ENCODE results near the gene MAPT.

MAPT gene

GRCh38 chr17:45920083-45920482 is 25.7 kb downstream of the MAPT start:
- H3K4me3 ChIP-seq = no peak overlapping the region
- peaks cover 0 to 16% of the 10 kb centered on the region in 2 donors for H3K27me3 ChIP-seq
- TF ChIP-seq, protein P1, sequence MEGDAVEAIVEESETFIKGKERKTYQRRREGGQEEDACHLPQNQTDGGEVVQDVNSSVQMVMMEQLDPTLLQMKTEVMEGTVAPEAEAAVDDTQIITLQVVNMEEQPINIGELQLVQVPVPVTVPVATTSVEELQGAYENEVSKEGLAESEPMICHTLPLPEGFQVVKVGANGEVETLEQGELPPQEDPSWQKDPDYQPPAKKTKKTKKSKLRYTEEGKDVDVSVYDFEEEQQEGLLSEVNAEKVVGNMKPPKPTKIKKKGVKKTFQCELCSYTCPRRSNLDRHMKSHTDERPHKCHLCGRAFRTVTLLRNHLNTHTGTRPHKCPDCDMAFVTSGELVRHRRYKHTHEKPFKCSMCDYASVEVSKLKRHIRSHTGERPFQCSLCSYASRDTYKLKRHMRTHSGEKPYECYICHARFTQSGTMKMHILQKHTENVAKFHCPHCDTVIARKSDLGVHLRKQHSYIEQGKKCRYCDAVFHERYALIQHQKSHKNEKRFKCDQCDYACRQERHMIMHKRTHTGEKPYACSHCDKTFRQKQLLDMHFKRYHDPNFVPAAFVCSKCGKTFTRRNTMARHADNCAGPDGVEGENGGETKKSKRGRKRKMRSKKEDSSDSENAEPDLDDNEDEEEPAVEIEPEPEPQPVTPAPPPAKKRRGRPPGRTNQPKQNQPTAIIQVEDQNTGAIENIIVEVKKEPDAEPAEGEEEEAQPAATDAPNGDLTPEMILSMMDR (IDR thresholded peaks at IDR 0.05) = no peak
- no peak for DNase-seq
- H3K9me3 ChIP-seq = no peaks in the 10 kb centered on the region
- intact Hi-C loops (cut with DNase I; ENCODE audit: low total_unique reads) = no loop called here
- no peaks in the 10 kb centered on the region for H3K4me1 ChIP-seq
- H3K36me3 ChIP-seq = no peaks in the 10 kb centered on the region
- no peak overlapping the region for H3K27ac ChIP-seq

DNA sequence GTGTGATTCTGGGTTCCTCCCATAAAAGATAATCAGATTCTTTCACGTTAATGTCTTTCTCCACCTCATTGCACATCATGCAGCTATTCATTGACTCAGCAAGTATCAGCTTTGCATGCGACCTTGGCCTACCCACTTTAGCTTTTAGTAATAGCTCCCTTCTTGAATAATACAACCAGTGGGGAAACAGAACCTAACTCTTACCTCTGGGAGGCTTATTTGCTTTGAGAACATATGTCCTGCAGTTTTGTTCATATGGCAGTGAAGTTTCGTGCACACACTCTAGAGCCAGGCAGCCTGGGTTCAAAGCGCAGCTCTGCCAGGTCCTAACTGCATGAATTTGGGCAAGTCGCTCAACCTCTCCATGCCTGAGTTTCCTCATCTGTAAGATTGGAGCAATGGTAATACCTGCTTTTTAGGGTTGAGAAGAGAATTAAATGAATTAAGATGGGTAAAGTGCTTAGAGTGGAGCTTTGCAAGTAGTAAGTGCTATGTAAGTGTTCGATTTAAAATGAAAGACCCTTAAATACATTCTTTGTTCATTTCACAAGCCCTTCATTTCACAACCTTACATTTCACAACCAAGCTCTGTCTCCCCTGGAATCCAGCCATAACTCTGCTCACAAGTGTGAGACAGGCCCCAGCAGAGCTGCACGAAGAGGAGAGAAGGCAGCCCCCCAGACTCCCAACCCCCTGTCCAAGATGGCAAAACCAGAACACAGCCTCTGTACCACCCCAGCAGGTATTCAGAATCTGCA is 29.3 kb downstream of the MAPT start:
- Histone ChIP-seq H3K27me3 (peaks cover 0 to 3% of the 10 kb centered on the region in 2 donors), H3K27ac (no peak overlapping the region), H3K36me3 (no peaks in the 10 kb centered on the region), H3K4me1 (no peaks in the 10 kb centered on the region), H3K9me3 (peaks cover 0 to 13% (median 11%) of the 10 kb centered on the region in 3 donors), H3K4me3 (no peak overlapping the region)
- TF ChIP-seq, protein P1 (IDR thresholded peaks at IDR 0.05) = no peak
- DNase-seq = no peak
- intact Hi-C loops (cut with DNase I; ENCODE audit: low total_unique reads) = no loop called here

DNA sequence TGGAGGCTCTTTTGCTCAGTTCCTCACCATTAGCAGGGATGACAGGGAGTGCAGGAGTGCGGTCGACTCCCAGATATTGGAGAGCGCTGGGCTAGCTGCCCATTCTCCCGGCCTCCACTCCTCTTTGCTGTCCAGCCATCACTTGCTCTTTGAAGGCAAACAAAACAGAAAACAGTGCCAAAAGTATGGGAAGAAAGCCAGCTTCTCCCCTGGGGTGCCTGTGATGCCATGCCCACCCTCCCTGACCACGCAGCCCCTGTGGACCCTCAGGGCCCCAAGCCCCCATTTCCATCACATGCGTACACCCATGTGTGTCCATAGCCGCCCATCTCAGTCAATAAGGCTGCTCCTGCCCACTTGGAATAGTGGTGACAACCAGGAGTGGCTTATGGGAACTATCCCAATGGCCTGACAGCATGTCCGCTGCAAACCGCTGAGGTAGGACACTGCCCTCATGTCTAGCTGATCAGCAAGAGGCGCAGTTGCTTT is 30.0 kb downstream of the MAPT start:
- no peak for DNase-seq
- H3K27ac ChIP-seq = no peak overlapping the region
- H3K4me1 ChIP-seq = no peaks in the 10 kb centered on the region
- H3K9me3 ChIP-seq = peaks cover 0 to 15% (median 15%) of the 10 kb centered on the region in 3 donors
- H3K36me3 ChIP-seq = no peaks in the 10 kb centered on the region
- TF ChIP-seq, protein P1 (IDR thresholded peaks at IDR 0.05) = no peak
- H3K27me3 ChIP-seq = peaks cover 0 to 3% of the 10 kb centered on the region in 2 donors
- intact Hi-C loops (cut with DNase I; ENCODE audit: low total_unique reads) = no loop called here
- no peak overlapping the region for H3K4me3 ChIP-seq

DNA sequence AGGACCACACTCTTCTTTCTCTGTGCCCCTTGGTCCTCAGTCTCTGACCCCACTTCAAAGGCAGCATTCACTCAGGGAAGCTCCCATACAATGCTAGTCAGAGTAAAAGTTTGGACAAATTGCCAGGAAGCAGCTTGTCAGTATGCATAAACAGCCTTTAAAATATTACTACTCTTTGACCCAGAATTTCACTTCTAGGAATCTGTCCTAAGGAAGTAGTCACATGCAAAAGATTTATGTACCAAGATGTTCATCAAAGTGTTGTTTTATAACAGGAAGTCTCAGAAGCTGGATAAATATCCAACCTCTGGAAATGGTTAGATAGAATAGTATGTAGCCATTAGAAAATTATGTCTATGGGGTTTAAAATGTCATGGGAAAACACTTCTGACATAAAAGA is 31.0 kb downstream of the MAPT start:
- intact Hi-C loops (cut with DNase I; ENCODE audit: low total_unique reads) = no loop called here

DNA sequence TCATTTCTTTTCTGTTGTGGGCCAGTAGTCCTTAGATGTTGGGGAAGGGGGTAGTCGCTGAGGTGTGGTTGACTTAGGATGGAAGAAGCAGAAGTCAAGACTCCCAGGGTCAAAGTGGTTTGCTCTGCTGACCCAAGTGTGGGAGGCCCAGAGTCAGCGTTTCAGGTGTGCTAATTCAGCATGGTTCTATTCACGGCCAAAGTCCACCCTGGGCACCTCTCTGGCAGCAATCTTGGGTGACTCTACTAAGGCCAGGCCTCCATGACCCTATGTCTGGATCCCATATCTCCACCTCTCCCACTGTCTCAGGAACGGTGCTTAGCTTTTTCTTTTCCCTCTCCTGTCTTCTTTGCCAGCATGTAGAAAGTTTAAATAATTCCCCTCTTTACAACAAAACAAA is 32.9 kb downstream of the MAPT start:
- Histone ChIP-seq H3K4me3 (no peak overlapping the region), H3K27me3 (peaks cover 0 to 3% of the 10 kb centered on the region in 2 donors), H3K4me1 (no peaks in the 10 kb centered on the region), H3K36me3 (no peaks in the 10 kb centered on the region), H3K27ac (no peak overlapping the region), H3K9me3 (peaks cover 0 to 15% (median 15%) of the 10 kb centered on the region in 3 donors)
- TF ChIP-seq, protein P1 (IDR thresholded peaks at IDR 0.05) = no peak
- intact Hi-C loops (cut with DNase I; ENCODE audit: low total_unique reads) = no loop called here
- DNase-seq = no peak

More for the DNA sequence above, 31.0 kb downstream of the MAPT start:
- TF ChIP-seq, protein P1 (IDR thresholded peaks at IDR 0.05) = no peak
- DNase-seq = no peak
- no peaks in the 10 kb centered on the region for H3K4me1 ChIP-seq
- H3K27ac ChIP-seq = no peak overlapping the region
- H3K27me3 ChIP-seq = peaks cover 0 to 3% of the 10 kb centered on the region in 2 donors
- H3K4me3 ChIP-seq = no peak overlapping the region
- H3K9me3 ChIP-seq = peaks cover 0 to 15% (median 15%) of the 10 kb centered on the region in 3 donors
- H3K36me3 ChIP-seq = no peaks in the 10 kb centered on the region
